HCT116 (cell line): ENCODE results near the gene EVL. TPM values are rescaled to one million over a fixed set of nuclear protein-coding genes. Genes with fewer than 3 reads are reported as not detected.

Experiments used
- ATAC-seq: fragments of 200-7000 bp; cut with Tn5 transposase; 2 replicates; pipeline ENCODE4 v1.9.1; 2020; ENCODE audit warnings: mild to moderate bottlenecking, moderate library complexity
- BruUV-seq: library from RNA; stranded (reverse); fragments of 400-500 nt; replicated peaks from 2 replicates; lab custom pipeline; 2021; lab: Mats Ljungman, UMichigan
- CTCF ChIA-PET: fragments of 300-600 bp; sonication (Branson Sonifier 250); formaldehyde crosslinking; loops from one replicate; lab custom pipeline; 2021; ENCODE audit warnings: antibody characterized with exemption; lab: Charles Lee
- POLR2A ChIA-PET: fragments of 300-600, 350-600 bp; sonication (Branson Sonifier 250); formaldehyde crosslinking; loops from one replicate; lab custom pipeline; 2021; ENCODE audit warnings: antibody characterized with exemption; lab: Charles Lee
- RAD21 ChIA-PET, 2 experiments: fragments of 300-600 bp; sonication (Branson Sonifier 250); formaldehyde crosslinking; loops; one replicate each; lab custom pipeline; 2023; ENCODE audit warnings: low total read pairs in 2 of 2; ENCODE audit not compliant: uncharacterized antibody in 2 of 2, unreplicated experiment in 2 of 2, low non-redundant PET in 1 of 2; lab: Charles Lee
- DNase-seq: peaks from one replicate; pipeline ENCODE4 v3.0.0-alpha.2; 2010; ENCODE audit warnings: low read depth, low spot score
- H2AFZ ChIP-seq: fragments of 200-600 bp; shearing (Covaris generic), sonication (generic); 2 replicates; pipeline ENCODE4 v1.6.1; 2017; ENCODE audit warnings: low read depth, mixed run types, mixed read lengths, antibody characterized with exemption, low read length; ENCODE audit not compliant: poor library complexity, severe bottlenecking
- H3K27ac ChIP-seq: 2 replicates; pipeline ENCODE4 v1.5.1; 2012; ENCODE audit warnings: low read depth, low read length
- H3K27me3 ChIP-seq: fragments of 200-600 bp; sonication (generic); 2 replicates; pipeline ENCODE4 v1.6.1; 2016; ENCODE audit warnings: mixed run types, low read length, mixed read lengths; ENCODE audit not compliant: insufficient read depth
- H3K36me3 ChIP-seq, 2 experiments: fragments of 200-500 bp in 1 of 2; fragments of 200-600 bp in 1 of 2; sonication (Bioruptor generic) in 1 of 2; sonication (generic) in 1 of 2; 2 replicates each; pipeline versions ENCODE4 v1.5.1 to v1.6.1; 2014 to 2016; ENCODE audit warnings: low read length in 2 of 2, inconsistent platforms in 1 of 2, mixed read lengths in 1 of 2, mixed run types in 1 of 2; ENCODE audit not compliant: insufficient read depth in 2 of 2, control insufficient read depth in 1 of 2
- H3K4me1 ChIP-seq, 2 experiments: fragments of 200-600 bp in 1 of 2; sonication (generic) in 1 of 2; 2 replicates each; pipeline versions ENCODE4 v1.5.1 to v1.6.1; 2012 to 2017; ENCODE audit warnings: low read length in 2 of 2, inconsistent platforms in 1 of 2, mild to moderate bottlenecking in 1 of 2, mixed read lengths in 1 of 2, mixed run types in 1 of 2, moderate library complexity in 1 of 2; ENCODE audit not compliant: insufficient read depth in 2 of 2, control insufficient read depth in 1 of 2
- H3K4me2 ChIP-seq: fragments of 200-600 bp; sonication (generic); 2 replicates; pipeline ENCODE4 v1.6.1; 2017; ENCODE audit warnings: mixed run types, low read length, mixed read lengths
- H3K4me3 ChIP-seq, 2 experiments: fragments of 200-600 bp in 1 of 2; sonication (generic) in 1 of 2; replicated peaks in 1 of 2; 2 replicates each; pipeline ENCODE4 v1.5.1; 2011 to 2016; ENCODE audit warnings: low read length in 2 of 2, control low read depth in 1 of 2, low read depth in 1 of 2, mild to moderate bottlenecking in 1 of 2, mixed read lengths in 1 of 2, mixed run types in 1 of 2
- H3K79me2 ChIP-seq: fragments of 200-600 bp; sonication (generic); 2 replicates; pipeline ENCODE4 v1.6.1; 2017; ENCODE audit warnings: mild to moderate bottlenecking, mixed run types, low read length, moderate library complexity, mixed read lengths; ENCODE audit not compliant: insufficient read depth
- H3K9ac ChIP-seq: fragments of 200-600 bp; sonication (generic); 2 replicates; pipeline ENCODE4 v1.6.1; 2016; ENCODE audit warnings: low read length, mixed read lengths
- H3K9me2 ChIP-seq: fragments of 200-600 bp; sonication (generic), shearing (Covaris generic); 2 replicates; pipeline ENCODE4 v1.6.1; 2017; ENCODE audit warnings: mixed run types, mild to moderate bottlenecking, moderate library complexity; ENCODE audit not compliant: insufficient read depth
- H3K9me3 ChIP-seq, 2 experiments: fragments of 200-500 bp in 1 of 2; fragments of 200-600 bp in 1 of 2; sonication (Bioruptor generic) in 1 of 2; sonication (generic) in 1 of 2; 2 replicates each; pipeline ENCODE4 v1.6.1; 2014 to 2017; ENCODE audit warnings: low read length in 2 of 2, mixed read lengths in 2 of 2, inconsistent platforms in 1 of 2, low read depth in 1 of 2, mild to moderate bottlenecking in 1 of 2, mixed run types in 1 of 2, moderate library complexity in 1 of 2; ENCODE audit not compliant: control insufficient read depth in 1 of 2, insufficient read depth in 1 of 2
- H4K20me1 ChIP-seq: fragments of 200-600 bp; sonication (generic), shearing (Covaris generic); 2 replicates; pipeline ENCODE4 v1.6.1; 2017; ENCODE audit warnings: mixed run types, mild to moderate bottlenecking, moderate library complexity; ENCODE audit not compliant: insufficient read depth
- CBX3 ChIP-seq: IDR thresholded peaks from 2 replicates; pipeline ENCODE4 v1.6.1; 2012; ENCODE audit warnings: low read depth
- CEBPB ChIP-seq: IDR thresholded peaks from 2 replicates; pipeline ENCODE4 v1.6.1; 2012; ENCODE audit warnings: low read depth
- CTCF ChIP-seq, 3 experiments: fragments of 200-600 bp in 1 of 3; sonication (generic) in 1 of 3; IDR thresholded peaks in 2 of 3; conservative IDR thresholded peaks in 1 of 3; 2 replicates each; pipeline ENCODE4 v1.5.1; 2012 to 2017; ENCODE audit warnings: low read depth in 2 of 3, low read length in 2 of 3, antibody characterized with exemption in 1 of 3, borderline replicate concordance in 1 of 3, control low read depth in 1 of 3, mild to moderate bottlenecking in 1 of 3, mixed read lengths in 1 of 3, mixed run types in 1 of 3, moderate library complexity in 1 of 3; ENCODE audit not compliant: insufficient read depth in 1 of 3
- EZH2phosphoT487 ChIP-seq: fragments of 200-600 bp; IDR thresholded peaks from 2 replicates; pipeline ENCODE4 v1.6.1; 2018; ENCODE audit warnings: antibody characterized with exemption, borderline replicate concordance
- FOSL1 ChIP-seq: IDR thresholded peaks from 2 replicates; pipeline ENCODE4 v1.6.1; 2012; ENCODE audit warnings: low read depth
- JUND ChIP-seq: IDR thresholded peaks from 2 replicates; pipeline ENCODE4 v1.6.1; 2012
- POLR2A ChIP-seq: IDR thresholded peaks from 2 replicates; pipeline ENCODE4 v1.7.0; 2011; ENCODE audit warnings: borderline replicate concordance; ENCODE audit not compliant: insufficient read depth, insufficient read length; ENCODE audit errors: extremely low read depth
- POLR2AphosphoS5 ChIP-seq: IDR thresholded peaks from 2 replicates; pipeline ENCODE4 v1.6.1; 2011; ENCODE audit warnings: mild to moderate bottlenecking, low read depth, low read length, moderate library complexity
- SP1 ChIP-seq: IDR thresholded peaks from 2 replicates; pipeline ENCODE4 v1.6.1; 2012; ENCODE audit warnings: low read depth
- TCF7L2 ChIP-seq: IDR thresholded peaks from 2 replicates; pipeline ENCODE4 v1.7.0; 2011; ENCODE audit warnings: borderline replicate concordance, inconsistent platforms; ENCODE audit not compliant: insufficient read depth, insufficient read length; ENCODE audit errors: extremely low read depth
- YY1 ChIP-seq: IDR thresholded peaks from 2 replicates; pipeline ENCODE4 v1.6.1; 2011; ENCODE audit warnings: low read length, low read depth, moderate library complexity, mild to moderate bottlenecking; ENCODE audit not compliant: insufficient replicate concordance; ENCODE audit errors: extremely low read depth
- ZFX ChIP-seq: fragments of 450-650 bp; IDR thresholded peaks from 2 replicates; pipeline ENCODE4 v1.6.1; 2017
- ZNF274 ChIP-seq: fragments of 200-500 bp; sonication (Bioruptor generic); IDR thresholded peaks from 2 replicates; pipeline ENCODE4 v1.6.1; 2014; ENCODE audit warnings: mild to moderate bottlenecking, low read depth, low read length, inconsistent platforms
- intact Hi-C: fragments of 100-400 bp; cut with micrococcal nuclease; formaldehyde crosslinking; loops from 2 replicates; pipeline ENCODE4 v1.10.0; 2022
- total RNA-seq: library from RNA; stranded (reverse); gene quantifications from one replicate; pipeline ENCODE4 v1.2.1, GENCODE V29; 2021; ENCODE audit not compliant: unreplicated experiment
- TF ChIP-seq, protein P1 (sequence below): IDR thresholded peaks from 2 replicates; pipeline ENCODE4 v1.6.1; 2011; ENCODE audit warnings: mild to moderate bottlenecking, low read length, moderate library complexity; ENCODE audit not compliant: insufficient replicate concordance; ENCODE audit errors: extremely low read depth
- TF ChIP-seq, protein P2 (sequence below): IDR thresholded peaks from 2 replicates; pipeline ENCODE4 v1.6.1; 2012; ENCODE audit warnings: low read depth
- TF ChIP-seq, protein P3 (sequence below): IDR thresholded peaks from 2 replicates; pipeline ENCODE4 v1.6.1; 2012

The EVL gene
- total RNA-seq, 1 experiment from 2014 or later, result 19.9 TPM

DNA sequence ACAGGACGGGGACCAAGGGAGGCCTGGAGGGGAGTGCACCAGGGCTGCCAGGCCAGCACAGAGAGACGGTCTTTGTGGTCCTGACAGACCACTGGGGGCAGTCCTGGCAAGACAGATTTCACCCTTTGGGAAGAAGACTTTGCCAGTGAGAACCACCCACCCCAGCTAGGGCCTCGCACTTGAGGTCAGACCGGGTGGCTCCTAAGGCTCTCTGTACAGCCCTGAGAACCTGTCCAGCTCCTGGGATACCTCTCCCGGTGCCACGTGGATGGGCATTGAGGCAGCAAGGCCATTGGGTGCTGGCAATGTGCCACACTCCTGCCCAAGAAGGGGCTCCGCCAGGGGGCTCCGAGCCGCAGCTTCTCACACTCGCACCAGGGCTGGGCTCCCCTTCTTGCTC lies 51.8 kb downstream of the EVL start (continued):
- no peak for TF ChIP-seq CTCF (IDR thresholded peaks at IDR 0.05 in 2 of 3, conservative IDR thresholded peaks at IDR 0.05 in 1 of 3; ENCODE audit: borderline replicate concordance in 1 of 3, insufficient read depth in 1 of 3, low read depth in 2 of 3, low read length in 2 of 3)
- no peak for TF ChIP-seq CBX3
- no peak for TF ChIP-seq EZH2phosphoT487
- no peak for TF ChIP-seq POLR2AphosphoS5
- TF ChIP-seq ZNF274, result no peak
- TF ChIP-seq FOSL1, result no peak
- no peak for TF ChIP-seq TCF7L2
- TF ChIP-seq, protein P1, sequence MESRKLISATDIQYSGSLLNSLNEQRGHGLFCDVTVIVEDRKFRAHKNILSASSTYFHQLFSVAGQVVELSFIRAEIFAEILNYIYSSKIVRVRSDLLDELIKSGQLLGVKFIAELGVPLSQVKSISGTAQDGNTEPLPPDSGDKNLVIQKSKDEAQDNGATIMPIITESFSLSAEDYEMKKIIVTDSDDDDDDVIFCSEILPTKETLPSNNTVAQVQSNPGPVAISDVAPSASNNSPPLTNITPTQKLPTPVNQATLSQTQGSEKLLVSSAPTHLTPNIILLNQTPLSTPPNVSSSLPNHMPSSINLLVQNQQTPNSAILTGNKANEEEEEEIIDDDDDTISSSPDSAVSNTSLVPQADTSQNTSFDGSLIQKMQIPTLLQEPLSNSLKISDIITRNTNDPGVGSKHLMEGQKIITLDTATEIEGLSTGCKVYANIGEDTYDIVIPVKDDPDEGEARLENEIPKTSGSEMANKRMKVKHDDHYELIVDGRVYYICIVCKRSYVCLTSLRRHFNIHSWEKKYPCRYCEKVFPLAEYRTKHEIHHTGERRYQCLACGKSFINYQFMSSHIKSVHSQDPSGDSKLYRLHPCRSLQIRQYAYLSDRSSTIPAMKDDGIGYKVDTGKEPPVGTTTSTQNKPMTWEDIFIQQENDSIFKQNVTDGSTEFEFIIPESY, result no peak

- Histone ChIP-seq H4K20me1 (no peaks in the 10 kb centered on the region), H3K79me2 (no peaks in the 10 kb centered on the region), H3K4me1 (no peaks in the 10 kb centered on the region), H3K9me2 (no peaks in the 10 kb centered on the region), H3K27me3 (no peaks in the 10 kb centered on the region), H3K27ac (no peak overlapping the region), H3K4me3 (no peak overlapping the region), H3K9ac (no peak overlapping the region)
- ChIA-PET CTCF (no interaction called here), POLR2A (no interaction called here), RAD21 (no interaction called here)
- no peak for ATAC-seq
- no TSS peak for BruUV-seq
- intact Hi-C loops, result no loop called here
- TF ChIP-seq SP1, result no peak
- TF ChIP-seq, protein P2, sequence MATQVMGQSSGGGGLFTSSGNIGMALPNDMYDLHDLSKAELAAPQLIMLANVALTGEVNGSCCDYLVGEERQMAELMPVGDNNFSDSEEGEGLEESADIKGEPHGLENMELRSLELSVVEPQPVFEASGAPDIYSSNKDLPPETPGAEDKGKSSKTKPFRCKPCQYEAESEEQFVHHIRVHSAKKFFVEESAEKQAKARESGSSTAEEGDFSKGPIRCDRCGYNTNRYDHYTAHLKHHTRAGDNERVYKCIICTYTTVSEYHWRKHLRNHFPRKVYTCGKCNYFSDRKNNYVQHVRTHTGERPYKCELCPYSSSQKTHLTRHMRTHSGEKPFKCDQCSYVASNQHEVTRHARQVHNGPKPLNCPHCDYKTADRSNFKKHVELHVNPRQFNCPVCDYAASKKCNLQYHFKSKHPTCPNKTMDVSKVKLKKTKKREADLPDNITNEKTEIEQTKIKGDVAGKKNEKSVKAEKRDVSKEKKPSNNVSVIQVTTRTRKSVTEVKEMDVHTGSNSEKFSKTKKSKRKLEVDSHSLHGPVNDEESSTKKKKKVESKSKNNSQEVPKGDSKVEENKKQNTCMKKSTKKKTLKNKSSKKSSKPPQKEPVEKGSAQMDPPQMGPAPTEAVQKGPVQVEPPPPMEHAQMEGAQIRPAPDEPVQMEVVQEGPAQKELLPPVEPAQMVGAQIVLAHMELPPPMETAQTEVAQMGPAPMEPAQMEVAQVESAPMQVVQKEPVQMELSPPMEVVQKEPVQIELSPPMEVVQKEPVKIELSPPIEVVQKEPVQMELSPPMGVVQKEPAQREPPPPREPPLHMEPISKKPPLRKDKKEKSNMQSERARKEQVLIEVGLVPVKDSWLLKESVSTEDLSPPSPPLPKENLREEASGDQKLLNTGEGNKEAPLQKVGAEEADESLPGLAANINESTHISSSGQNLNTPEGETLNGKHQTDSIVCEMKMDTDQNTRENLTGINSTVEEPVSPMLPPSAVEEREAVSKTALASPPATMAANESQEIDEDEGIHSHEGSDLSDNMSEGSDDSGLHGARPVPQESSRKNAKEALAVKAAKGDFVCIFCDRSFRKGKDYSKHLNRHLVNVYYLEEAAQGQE, result no peak
- TF ChIP-seq, protein P3, sequence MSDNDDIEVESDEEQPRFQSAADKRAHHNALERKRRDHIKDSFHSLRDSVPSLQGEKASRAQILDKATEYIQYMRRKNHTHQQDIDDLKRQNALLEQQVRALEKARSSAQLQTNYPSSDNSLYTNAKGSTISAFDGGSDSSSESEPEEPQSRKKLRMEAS, result no peak
- no peak for TF ChIP-seq POLR2A
- TF ChIP-seq TCF7L2, result no peak
- TF ChIP-seq YY1, result no peak
- no peak for TF ChIP-seq CEBPB
- TF ChIP-seq ZFX, result no peak
- TF ChIP-seq JUND, result no peak
- TF ChIP-seq FOSL1, result no peak
- TF ChIP-seq, all 23 proteins: peak for 0
- no peak overlapping the region for H3K4me2 ChIP-seq
- H3K36me3 ChIP-seq, result no peaks in the 10 kb centered on the region
- DNase-seq, result no peak
- H2AFZ ChIP-seq, result no peak overlapping the region
- no peaks in the 10 kb centered on the region for H3K9me3 ChIP-seq
These were observed 52.6 kb downstream of the EVL start for GRCh38 chr14:100117633-100118395.
